T-cell (primary cell): ENCODE measurements around the gene GALNT9. TPM values are rescaled to one million over a fixed set of nuclear protein-coding genes. Genes with fewer than 3 reads are reported as not detected.
"Not testable (repeated sequence)": the region's sequence is repeated elsewhere in the genome, so short reads cannot be mapped to it uniquely, and the experiment has no call there.

Experiments used
- ATAC-seq, 4 experiments: fragments of 200-7000 bp in 3 of 4; fragments of 150-1000 bp in 1 of 4; cut with Tn5 transposase; replicated peaks in 1 of 4; 1 replicate in 3 of 4; 2 replicates in 1 of 4; pipeline ENCODE4 v1.10.0; 2021; ENCODE audit warnings: moderate library complexity in 3 of 4, mild to moderate bottlenecking in 2 of 4, moderate number of reproducible peaks in 1 of 4
- CTCF ChIA-PET, 2 donors: fragments of 300-600 bp; sonication (Branson Sonifier 250); formaldehyde crosslinking; loops; one replicate each; lab custom pipeline; 2022; ENCODE audit warnings: antibody characterized with exemption in 2 of 2; lab: Charles Lee
- POLR2A ChIA-PET, 2 donors: fragments of 300-600 bp; sonication (Branson Sonifier 250); formaldehyde crosslinking; loops; one replicate each; lab custom pipeline; 2022; ENCODE audit warnings: antibody characterized with exemption in 2 of 2; lab: Charles Lee
- DNase-seq, 35 experiments: peaks; one replicate each; pipeline versions ENCODE4 v3.0.0 to v3.0.0-alpha.2; 2013 to 2023
- H3K27ac ChIP-seq: one replicate; pipeline ENCODE4 v1.5.1; 2013; ENCODE audit warnings: low read length
- H3K27me3 ChIP-seq, 2 experiments: replicated peaks in 1 of 2; 1 replicate in 1 of 2; 2 replicates in 1 of 2; pipeline versions ENCODE4 v1.6.1 to v1.7.0; 2013; ENCODE audit warnings: low read length in 1 of 2, mixed read lengths in 1 of 2; ENCODE audit not compliant: control insufficient read depth in 2 of 2, insufficient read depth in 2 of 2; ENCODE audit errors: extremely low read depth in 1 of 2
- H3K36me3 ChIP-seq, 2 donors: 1 replicate in 1 of 2; 2 replicates in 1 of 2; pipeline versions ENCODE4 v1.6.1 to v1.7.0; 2013; ENCODE audit warnings: low read length in 1 of 2; ENCODE audit not compliant: control insufficient read depth in 2 of 2, insufficient read depth in 1 of 2; ENCODE audit errors: extremely low read depth in 1 of 2
- H3K4me1 ChIP-seq, 2 experiments: 1 replicate in 1 of 2; 2 replicates in 1 of 2; pipeline versions ENCODE4 v1.6.1 to v1.7.0; 2013; ENCODE audit warnings: low read length in 2 of 2, mixed read lengths in 1 of 2; ENCODE audit not compliant: insufficient read depth in 2 of 2, control insufficient read depth in 1 of 2; ENCODE audit errors: extremely low read depth in 1 of 2
- H3K4me3 ChIP-seq, 2 donors: 1 replicate in 1 of 2; 2 replicates in 1 of 2; pipeline versions ENCODE4 v1.5.1 to v1.7.0; 2013; ENCODE audit warnings: mild to moderate bottlenecking in 2 of 2, low read length in 1 of 2, moderate library complexity in 1 of 2; ENCODE audit not compliant: control insufficient read depth in 1 of 2; ENCODE audit errors: extremely low read depth in 1 of 2
- H3K9me3 ChIP-seq: 2 replicates; pipeline ENCODE4 v1.7.0; 2013
- H3K27ac Mint-ChIP-seq, 2 donors: one replicate each; pipeline ENCODE4 v1.8.0; 2020 to 2021; ENCODE audit warnings: mild to moderate bottlenecking in 2 of 2, mixed read lengths in 2 of 2
- H3K27me3 Mint-ChIP-seq, 2 donors: one replicate each; pipeline ENCODE4 v1.8.0; 2021 to 2022; ENCODE audit warnings: mixed read lengths in 2 of 2
- H3K36me3 Mint-ChIP-seq: one replicate; pipeline ENCODE4 v1.8.0; 2021; ENCODE audit warnings: mixed read lengths
- H3K4me1 Mint-ChIP-seq, 3 donors: one replicate each; pipeline ENCODE4 v1.8.0; 2020 to 2022; ENCODE audit warnings: mixed read lengths in 3 of 3, mild to moderate bottlenecking in 1 of 3
- H3K4me3 Mint-ChIP-seq, 3 donors: one replicate each; pipeline ENCODE4 v1.8.0; 2020 to 2022; ENCODE audit warnings: mild to moderate bottlenecking in 3 of 3, mixed read lengths in 3 of 3, moderate library complexity in 3 of 3
- H3K9me3 Mint-ChIP-seq, 3 donors: one replicate each; pipeline ENCODE4 v1.8.0; 2020 to 2022; ENCODE audit warnings: mixed read lengths in 3 of 3
- whole genome bisulfite sequencing: methylation state at CpG from one replicate; pipeline ENCODE4 v1.1.5; 2013; ENCODE audit warnings: missing lambda C conversion rate; ENCODE audit not compliant: insufficient coverage; 5-methylcytosine and 5-hydroxymethylcytosine counted together
- total RNA-seq, 35 experiments: library from RNA in 6 of 35; stranded (reverse) in 6 of 35; fragments of 120-200 nt in 1 of 35; gene quantifications; one replicate each; pipeline versions ENCODE4 v1.2.1 to v1.2.4 and lab custom pipeline; 2013 to 2026

Gene GALNT9
- total RNA-seq, 5 donors from 2014 or later (not counting 1 experiment from before 2014, with no cell fraction given): 0.72 TPM; not detected in 4

DNA sequence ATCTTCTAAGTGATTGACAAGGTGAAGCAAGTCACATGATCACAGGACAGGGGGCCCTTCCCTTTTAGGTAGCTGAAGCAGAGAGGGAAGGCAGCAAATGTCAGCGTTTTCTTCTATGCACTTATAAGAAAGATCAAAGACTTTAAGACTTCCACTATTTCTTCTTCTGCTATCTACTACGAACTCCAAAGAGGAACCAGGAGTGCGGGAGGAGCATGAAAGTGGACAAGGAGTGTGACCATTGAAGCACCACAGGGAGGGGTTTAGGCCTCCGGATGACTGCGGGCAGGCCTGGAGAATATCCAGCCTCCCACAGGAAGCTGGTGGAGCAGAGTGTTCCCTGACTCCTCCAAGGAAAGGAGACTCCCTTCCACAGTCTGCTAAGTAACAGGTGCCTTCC is 76.4 kb downstream of the GALNT9 start:
- ATAC-seq, H3K4me1 Mint-ChIP-seq, POLR2A ChIA-PET, H3K36me3 ChIP-seq, H3K4me3 ChIP-seq, H3K27ac ChIP-seq, H3K27me3 Mint-ChIP-seq, H3K36me3 Mint-ChIP-seq, H3K27me3 ChIP-seq, DNase-seq, H3K4me1 ChIP-seq, CTCF ChIA-PET, H3K4me3 Mint-ChIP-seq, H3K27ac Mint-ChIP-seq, H3K9me3 Mint-ChIP-seq, H3K9me3 ChIP-seq: not testable (repeated sequence)
- WGBS: no CpG with 5 or more reads among the region's 5 CpGs

DNA sequence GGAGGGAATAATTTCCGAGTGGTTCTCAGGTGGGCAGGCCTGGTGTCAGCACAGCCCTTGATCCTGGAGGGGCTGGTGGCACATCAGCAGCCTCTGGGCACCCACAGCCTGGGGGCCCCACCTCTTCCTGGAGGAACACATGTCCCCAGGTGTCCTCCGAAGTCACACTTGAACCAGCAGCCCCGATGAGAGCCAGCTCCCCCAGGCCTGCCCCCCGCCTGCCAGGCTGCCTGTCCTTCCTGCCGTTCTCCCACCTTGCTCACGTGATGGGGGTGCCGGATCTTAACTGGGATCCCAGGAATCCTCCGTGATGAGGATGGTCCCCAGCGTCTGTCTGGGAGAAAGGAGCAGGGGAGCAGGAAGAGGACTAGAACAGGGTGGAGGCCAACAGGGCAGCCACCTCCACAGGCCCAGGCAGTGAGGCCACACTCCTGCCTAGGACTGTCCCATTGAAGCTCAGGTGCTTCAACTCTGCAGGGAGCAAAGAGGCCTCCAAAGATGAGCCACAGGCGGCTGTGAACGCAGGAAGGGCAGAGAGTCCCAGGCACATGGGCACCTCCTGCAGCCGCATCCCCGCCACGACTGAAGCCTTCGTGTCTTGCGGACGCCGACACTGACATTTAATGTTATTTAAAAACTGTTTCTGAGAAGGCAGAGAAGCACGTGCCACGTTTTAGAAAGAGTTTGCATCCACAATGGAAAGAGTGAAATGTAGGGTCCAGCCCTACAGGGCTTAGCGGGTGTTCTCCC is 77.5 kb downstream of the GALNT9 start:
- no peak for DNase-seq
- Histone ChIP-seq H3K27me3 (peaks cover 0 to 6% of the 10 kb centered on the region in 2 experiments), H3K4me1 (no peaks in the 10 kb centered on the region), H3K27ac (no peak overlapping the region), H3K4me3 (no peak overlapping the region), H3K9me3 (no peaks in the 10 kb centered on the region), H3K36me3 (no peaks in the 10 kb centered on the region)
- Mint-ChIP-seq H3K27ac (no peak overlapping the region), H3K27me3 (peaks cover 2 to 5% of the 10 kb centered on the region in 2 donors), H3K4me3 (no peak overlapping the region), H3K9me3 (no peaks in the 10 kb centered on the region), H3K36me3 (no peaks in the 10 kb centered on the region), H3K4me1 (no peaks in the 10 kb centered on the region)
- CTCF ChIA-PET: no interaction called here
- ATAC-seq: no peak
- POLR2A ChIA-PET: no interaction called here
- WGBS: 90% methylated on average over 19 of the region's 21 CpGs

DNA sequence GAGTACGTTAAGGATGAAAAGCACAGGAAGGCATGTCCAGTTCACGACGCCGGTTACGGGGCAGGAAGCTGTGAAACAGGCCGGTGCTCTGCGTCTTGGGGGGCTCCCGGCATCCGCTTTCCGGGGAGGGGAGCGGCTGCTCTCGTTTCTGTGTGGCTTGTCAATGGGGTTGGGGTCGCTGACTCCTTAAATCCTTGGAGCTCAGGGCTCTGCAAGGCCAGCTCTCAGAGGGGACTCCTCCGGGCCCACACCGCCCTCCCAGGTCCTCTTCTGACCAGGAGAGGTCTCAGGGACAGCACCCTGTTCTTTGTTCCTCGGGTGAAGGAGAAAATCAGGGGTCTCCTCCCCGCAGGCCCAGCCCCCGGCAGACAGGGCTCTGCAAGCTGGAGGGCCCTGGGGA is 78.1 kb downstream of the GALNT9 start:
- no peaks in the 10 kb centered on the region for H3K9me3 Mint-ChIP-seq
- POLR2A ChIA-PET: no interaction called here

DNA sequence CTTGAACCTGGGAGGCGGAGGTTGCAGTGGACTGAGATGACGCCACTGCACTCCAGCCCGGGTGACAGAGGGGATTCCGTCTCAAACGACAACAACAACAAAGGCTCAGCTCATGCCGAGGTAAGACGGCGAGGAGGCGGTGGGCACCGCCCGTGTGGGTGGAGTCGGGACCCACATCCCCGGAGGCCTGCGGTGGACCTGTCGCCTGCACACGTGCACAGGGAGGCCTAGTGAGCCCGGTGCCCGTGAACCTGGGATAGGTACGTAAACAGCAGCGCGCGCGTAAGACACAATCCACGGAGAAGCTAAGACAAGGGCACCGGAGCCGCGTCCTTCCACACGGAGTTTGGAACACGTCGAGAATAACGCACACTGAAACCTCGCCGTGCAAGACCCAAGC is 78.7 kb downstream of the GALNT9 start:
- Histone ChIP-seq H3K4me1 (no peaks in the 10 kb centered on the region), H3K27ac (no peak overlapping the region), H3K36me3 (no peaks in the 10 kb centered on the region), H3K9me3 (no peaks in the 10 kb centered on the region), H3K4me3 (no peak overlapping the region), H3K27me3 (peaks cover 0 to 6% of the 10 kb centered on the region in 2 experiments)
- WGBS: 93% methylated on average over 31 of the region's 33 CpGs
- H3K4me3 Mint-ChIP-seq: no peak overlapping the region
- DNase-seq: no peak
- peaks cover 3 to 5% of the 10 kb centered on the region in 2 donors for H3K27me3 Mint-ChIP-seq
- no peaks in the 10 kb centered on the region for H3K9me3 Mint-ChIP-seq
- no peaks in the 10 kb centered on the region for H3K4me1 Mint-ChIP-seq
- CTCF ChIA-PET: no interaction called here
- no peaks in the 10 kb centered on the region for H3K36me3 Mint-ChIP-seq
- H3K27ac Mint-ChIP-seq: no peak overlapping the region
- POLR2A ChIA-PET: no interaction called here
- ATAC-seq: no peak

More for the DNA sequence above, 78.1 kb downstream of the GALNT9 start:
- H3K27ac Mint-ChIP-seq: no peak overlapping the region
- peaks cover 3 to 5% of the 10 kb centered on the region in 2 donors for H3K27me3 Mint-ChIP-seq
- H3K27ac ChIP-seq: no peak overlapping the region
- H3K36me3 ChIP-seq: no peaks in the 10 kb centered on the region
- 91% methylated on average over 11 of the region's 18 CpGs for WGBS
- H3K9me3 ChIP-seq: no peaks in the 10 kb centered on the region
- H3K4me3 Mint-ChIP-seq: no peak overlapping the region
- peaks cover 0 to 6% of the 10 kb centered on the region in 2 experiments for H3K27me3 ChIP-seq
- CTCF ChIA-PET: no interaction called here
- DNase-seq (no peak), ATAC-seq (no peak)
- H3K4me1 ChIP-seq: no peaks in the 10 kb centered on the region
- no peaks in the 10 kb centered on the region for H3K4me1 Mint-ChIP-seq
- no peaks in the 10 kb centered on the region for H3K36me3 Mint-ChIP-seq
- H3K4me3 ChIP-seq: no peak overlapping the region

DNA sequence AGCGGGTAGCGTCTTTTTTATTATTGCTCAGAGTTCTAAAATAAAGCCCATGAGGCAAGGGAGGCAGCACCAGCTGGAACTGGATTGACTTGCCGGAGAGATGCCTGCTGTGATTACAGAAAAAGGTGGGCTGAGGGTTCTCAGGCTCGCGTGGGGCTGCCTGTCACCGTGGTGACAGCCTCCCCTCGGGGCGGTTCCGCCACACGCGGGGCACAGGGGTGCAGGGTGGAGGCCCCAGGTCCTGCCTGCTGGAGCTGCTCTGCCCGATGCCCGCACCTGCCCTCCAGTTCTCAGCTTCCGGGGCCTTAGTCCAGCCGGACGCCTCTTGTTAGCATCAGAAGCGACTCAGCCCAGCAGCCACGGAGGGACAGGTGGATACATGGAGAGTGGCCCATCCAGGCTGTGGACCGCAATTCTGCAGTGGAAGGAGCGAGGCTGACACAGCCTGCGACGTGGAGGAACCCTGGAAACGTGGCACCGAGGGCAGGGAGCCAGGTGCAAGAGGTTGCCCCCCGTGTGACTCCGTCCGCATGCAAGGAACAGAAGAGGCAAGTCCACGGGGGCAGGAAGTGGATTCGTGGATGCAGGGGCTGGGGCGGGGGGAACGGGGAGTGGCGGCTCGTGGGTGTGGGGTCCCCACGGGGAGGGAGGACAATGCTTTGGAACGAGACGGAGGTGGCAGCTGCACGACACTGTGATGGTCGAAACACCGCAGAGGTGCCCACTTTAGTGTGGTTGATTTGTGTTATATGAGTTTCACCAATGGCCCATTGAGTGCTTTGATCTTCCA is 79.5 kb downstream of the GALNT9 start:
- H3K4me3 ChIP-seq: no peak overlapping the region
- H3K9me3 ChIP-seq: no peaks in the 10 kb centered on the region
- H3K27ac Mint-ChIP-seq: no peak overlapping the region
- H3K9me3 Mint-ChIP-seq: no peaks in the 10 kb centered on the region
- WGBS: 85% methylated on average over 39 of the region's 39 CpGs
- ChIA-PET CTCF (no interaction called here), POLR2A (no interaction called here)
- H3K36me3 Mint-ChIP-seq: no peaks in the 10 kb centered on the region
- no peaks in the 10 kb centered on the region for H3K36me3 ChIP-seq
- no peaks in the 10 kb centered on the region for H3K4me1 ChIP-seq
- no peak overlapping the region for H3K27ac ChIP-seq
- H3K27me3 ChIP-seq: peaks cover 0 to 6% of the 10 kb centered on the region in 2 experiments
- peaks cover 3 to 5% of the 10 kb centered on the region in 2 donors for H3K27me3 Mint-ChIP-seq
- no peaks in the 10 kb centered on the region for H3K4me1 Mint-ChIP-seq
- DNase-seq (no peak), ATAC-seq (no peak)
- H3K4me3 Mint-ChIP-seq: no peak overlapping the region

DNA sequence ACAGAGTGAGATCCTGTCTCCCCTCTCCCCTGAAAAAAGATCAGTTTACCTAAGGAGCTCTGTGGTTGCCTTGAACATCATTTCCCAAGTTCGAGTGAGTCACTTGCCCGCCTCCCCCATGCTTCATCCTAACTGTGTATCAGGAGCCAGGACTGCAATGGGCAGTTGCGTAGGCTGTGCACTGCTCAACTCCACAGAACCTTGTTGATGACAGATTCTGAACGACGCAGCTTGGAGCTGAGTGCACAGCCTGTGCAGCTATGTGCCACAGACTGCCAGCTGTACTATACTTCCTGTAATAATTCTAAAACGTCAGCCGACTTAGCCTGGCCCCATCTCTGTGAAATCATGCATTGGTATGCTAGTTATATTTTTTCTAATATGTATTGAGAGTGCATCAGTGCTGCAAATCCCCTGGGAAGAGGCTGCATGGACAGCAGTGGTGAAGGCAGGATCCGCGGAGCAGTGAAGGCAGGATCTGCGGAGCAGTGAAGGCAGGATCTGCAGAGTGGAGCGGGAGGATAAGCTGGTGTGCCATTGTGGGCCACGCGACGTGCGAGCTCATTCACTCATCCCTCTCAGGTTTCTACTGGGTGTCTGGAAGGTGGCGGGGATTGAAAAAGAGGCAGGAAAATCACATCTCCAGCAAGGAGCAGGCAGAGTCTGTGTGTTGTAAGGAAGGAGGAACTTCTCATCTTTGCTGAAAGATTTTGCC is 80.8 kb downstream of the GALNT9 start:
- no peaks in the 10 kb centered on the region for H3K9me3 ChIP-seq
- ATAC-seq (no peak), DNase-seq (no peak)
- Mint-ChIP-seq H3K36me3 (no peaks in the 10 kb centered on the region), H3K9me3 (no peaks in the 10 kb centered on the region), H3K27me3 (peaks cover 3 to 5% of the 10 kb centered on the region in 2 donors), H3K4me1 (peaks cover 0 to 4% (median 0%) of the 10 kb centered on the region in 3 donors), H3K27ac (no peak overlapping the region), H3K4me3 (no peak overlapping the region)
- H3K27me3 ChIP-seq: peaks cover 0 to 6% of the 10 kb centered on the region in 2 experiments
- H3K27ac ChIP-seq: no peak overlapping the region
- ChIA-PET CTCF (no interaction called here), POLR2A (no interaction called here)
- H3K4me3 ChIP-seq: no peak overlapping the region
- no peaks in the 10 kb centered on the region for H3K4me1 ChIP-seq
- no peaks in the 10 kb centered on the region for H3K36me3 ChIP-seq
- WGBS: 66% methylated on average over 10 of the region's 16 CpGs
